HepG2 (cell line): ENCODE results near the gene ZCCHC4. TPM values are rescaled to one million over a fixed set of nuclear protein-coding genes. Genes with fewer than 3 reads are reported as not detected.

Experiments used
- ETV5 ChIP-seq: IDR thresholded peaks from 2 replicates; pipeline ENCODE4 v1.6.1; 2018; ENCODE audit warnings: missing biosample characterization, missing genetic modification reagents, inconsistent platforms, borderline replicate concordance
- FOXO1 ChIP-seq: sonication (generic); formaldehyde crosslinking; IDR thresholded peaks from 2 replicates; pipeline ENCODE4 v1.4.0; 2020; ENCODE audit warnings: missing genetic modification reagents
- GATAD2A ChIP-seq: IDR thresholded peaks from 2 replicates; pipeline ENCODE4 v1.6.1; 2016
- HNF4A ChIP-seq: sonication (generic); formaldehyde crosslinking; IDR thresholded peaks from 2 replicates; pipeline ENCODE4 v1.4.0; 2020; ENCODE audit warnings: missing genetic modification reagents
- IKZF4 ChIP-seq: sonication (generic); formaldehyde crosslinking; IDR thresholded peaks from 2 replicates; pipeline ENCODE4 v1.5.1; 2020; ENCODE audit warnings: borderline replicate concordance, mild to moderate bottlenecking, low read depth, missing genetic modification reagents; ENCODE audit errors: not compliant biosample characterization
- PHF20 ChIP-seq: sonication (generic); formaldehyde crosslinking; IDR thresholded peaks from 2 replicates; pipeline ENCODE4 v1.5.0; 2020; ENCODE audit warnings: mild to moderate bottlenecking, missing genetic modification reagents
- PLRG1 ChIP-seq: fragments of 450-650 bp; conservative IDR thresholded peaks from 2 replicates; pipeline ENCODE4 v1.6.1; 2016
- POGZ ChIP-seq: sonication (generic); formaldehyde crosslinking; IDR thresholded peaks from 2 replicates; pipeline ENCODE4 v1.4.0; 2020; ENCODE audit warnings: mild to moderate bottlenecking, missing genetic modification reagents
- SNRNP70 ChIP-seq: fragments of 200-400 bp; formaldehyde crosslinking; IDR thresholded peaks from 2 replicates; pipeline ENCODE4 v1.6.1; 2017; ENCODE audit warnings: mild to moderate bottlenecking, low read depth, low read length, moderate library complexity
- SOX5 ChIP-seq: IDR thresholded peaks from 2 replicates; pipeline ENCODE4 v1.6.1; 2016; ENCODE audit warnings: borderline replicate concordance
- TAF1 ChIP-seq: sonication (generic); formaldehyde crosslinking; IDR thresholded peaks from 2 replicates; pipeline ENCODE4 v1.4.0; 2020; ENCODE audit warnings: missing genetic modification reagents
- TARDBP ChIP-seq: sonication (generic); formaldehyde crosslinking; IDR thresholded peaks from 2 replicates; pipeline ENCODE4 v1.8.0; 2022; ENCODE audit warnings: mild to moderate bottlenecking, missing genetic modification reagents
- TCF7L2 ChIP-seq: IDR thresholded peaks from 2 replicates; pipeline ENCODE4 v1.6.1; 2011; ENCODE audit warnings: mild to moderate bottlenecking, low read depth, low read length, moderate library complexity
- ZNF292 ChIP-seq: sonication (generic); formaldehyde crosslinking; IDR thresholded peaks from 2 replicates; pipeline ENCODE4 v1.8.1; 2022; ENCODE audit warnings: mild to moderate bottlenecking, low read depth, missing genetic modification reagents, borderline replicate concordance
- ZNF337 ChIP-seq: sonication (generic); formaldehyde crosslinking; IDR thresholded peaks from 2 replicates; pipeline ENCODE4 v1.5.1; 2020; ENCODE audit warnings: missing genetic modification reagents, low read depth, mild to moderate bottlenecking, borderline replicate concordance
- ZNF33A ChIP-seq: sonication (generic); formaldehyde crosslinking; IDR thresholded peaks from 2 replicates; pipeline ENCODE4 v1.5.1; 2020; ENCODE audit warnings: missing genetic modification reagents, mild to moderate bottlenecking, moderate library complexity, borderline replicate concordance
- ZNF430 ChIP-seq: sonication (generic); formaldehyde crosslinking; IDR thresholded peaks from 2 replicates; pipeline ENCODE4 v1.9.0; 2021; ENCODE audit warnings: mild to moderate bottlenecking, missing genetic modification reagents
- ZNF576 ChIP-seq: sonication (generic); formaldehyde crosslinking; IDR thresholded peaks from 2 replicates; pipeline ENCODE4 v1.4.0; 2020; ENCODE audit warnings: mild to moderate bottlenecking, missing genetic modification reagents
- ZNF839 ChIP-seq: sonication (generic); formaldehyde crosslinking; IDR thresholded peaks from 2 replicates; pipeline ENCODE4 v1.4.0; 2020; ENCODE audit warnings: missing genetic modification reagents, mild to moderate bottlenecking, borderline replicate concordance
- ZNF850 ChIP-seq: sonication (generic); formaldehyde crosslinking; conservative IDR thresholded peaks from 2 replicates; pipeline ENCODE4 v1.9.0; 2021; ENCODE audit warnings: mild to moderate bottlenecking, missing genetic modification reagents
- polyA plus RNA-seq, 8 experiments: library from polyadenylated mRNA; depleted of rRNA in 3 of 8; stranded (reverse) in 7 of 8; unstranded in 1 of 8; fragments of >200 nt; fragmentation: Illumina TruSeq in 4 of 8; extraction: Trizol in 4 of 8; gene quantifications; 2 replicates each; pipeline versions ENCODE4 v1.2.1 to v1.2.3, GENCODE V29; 2011 to 2016; ENCODE audit warnings: low read depth in 4 of 8, missing spikeins in 1 of 8, mixed read lengths in 1 of 8; ENCODE audit not compliant: insufficient read depth in 1 of 8
- total RNA-seq, 5 experiments: library from RNA; depleted of rRNA; stranded (reverse); fragments of >200 nt; fragmentation: Illumina TruSeq; extraction: Trizol; gene quantifications; 2 replicates each; pipeline ENCODE4 v1.2.3, GENCODE V29; 2016; ENCODE audit warnings: low read depth in 1 of 5
- TF ChIP-seq, protein P1 (sequence below): sonication (generic); formaldehyde crosslinking; IDR thresholded peaks from 2 replicates; pipeline ENCODE4 v1.5.1; 2020; ENCODE audit warnings: missing genetic modification reagents, mild to moderate bottlenecking, borderline replicate concordance
- TF ChIP-seq, protein P2 (sequence below): sonication (generic); formaldehyde crosslinking; IDR thresholded peaks from 2 replicates; pipeline ENCODE4 v1.8.1; 2023; ENCODE audit warnings: mild to moderate bottlenecking, moderate library complexity, missing genetic modification reagents
- TF ChIP-seq, protein P3 (sequence below): sonication (generic); formaldehyde crosslinking; IDR thresholded peaks from 2 replicates; pipeline ENCODE4 v1.5.0; 2020; ENCODE audit warnings: mild to moderate bottlenecking, missing genetic modification reagents
- TF ChIP-seq, protein P4 (sequence below): sonication (generic); formaldehyde crosslinking; IDR thresholded peaks from 2 replicates; pipeline ENCODE4 v1.4.0; 2020; ENCODE audit warnings: mild to moderate bottlenecking, missing genetic modification reagents

The ZCCHC4 gene
- total and polyA plus RNA-seq, 2 of the 13 experiments (the other 11 are each of a cell fraction or from before 2014, with no cell fraction given): 13.2 to 15.0 TPM

GRCh38 chr4:25312496-25313200 is at the start of gene ZCCHC4 (continued):
- TF ChIP-seq HNF4A (CRISPR knock-in tag) (peak; percentile 54), SNRNP70 (no peak), GATAD2A (CRISPR knock-in tag) (peak; percentile 84), TARDBP (CRISPR knock-in tag) (peak; percentile 93), ZNF337 (CRISPR knock-in tag) (peak; percentile 84; the same call in 1 of the 2 replicates), ZNF430 (CRISPR knock-in tag) (peak; percentile 81; the same call in 1 of the 2 replicates), PLRG1 (no peak), IKZF4 (CRISPR knock-in tag) (peak; percentile 58), ZNF850 (CRISPR knock-in tag) (no peak), ZNF839 (CRISPR knock-in tag) (peak; percentile 90; the same call in 1 of the 2 replicates), PHF20 (CRISPR knock-in tag) (peak; percentile 97), ETV5 (CRISPR knock-in tag) (peak; percentile 63; the same call in 1 of the 2 replicates), TCF7L2 (no peak), POGZ (CRISPR knock-in tag) (peak; percentile 99), SOX5 (CRISPR knock-in tag) (peak; percentile 51; the same call in 1 of the 2 replicates), FOXO1 (no peak; the same call in 1 of the 2 replicates), ZNF292 (CRISPR knock-in tag) (no peak), TAF1 (CRISPR knock-in tag) (peak; percentile 93), ZNF576 (CRISPR knock-in tag) (0 out of 2 replicates have a peak, but pooled peaks have one; percentile 44), ZNF33A (CRISPR knock-in tag) (peak; percentile 60; the same call in 1 of the 2 replicates)
- TF ChIP-seq, protein P1, sequence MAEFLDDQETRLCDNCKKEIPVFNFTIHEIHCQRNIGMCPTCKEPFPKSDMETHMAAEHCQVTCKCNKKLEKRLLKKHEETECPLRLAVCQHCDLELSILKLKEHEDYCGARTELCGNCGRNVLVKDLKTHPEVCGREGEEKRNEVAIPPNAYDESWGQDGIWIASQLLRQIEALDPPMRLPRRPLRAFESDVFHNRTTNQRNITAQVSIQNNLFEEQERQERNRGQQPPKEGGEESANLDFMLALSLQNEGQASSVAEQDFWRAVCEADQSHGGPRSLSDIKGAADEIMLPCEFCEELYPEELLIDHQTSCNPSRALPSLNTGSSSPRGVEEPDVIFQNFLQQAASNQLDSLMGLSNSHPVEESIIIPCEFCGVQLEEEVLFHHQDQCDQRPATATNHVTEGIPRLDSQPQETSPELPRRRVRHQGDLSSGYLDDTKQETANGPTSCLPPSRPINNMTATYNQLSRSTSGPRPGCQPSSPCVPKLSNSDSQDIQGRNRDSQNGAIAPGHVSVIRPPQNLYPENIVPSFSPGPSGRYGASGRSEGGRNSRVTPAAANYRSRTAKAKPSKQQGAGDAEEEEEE (CRISPR knock-in tag): no peak
- TF ChIP-seq, protein P2, sequence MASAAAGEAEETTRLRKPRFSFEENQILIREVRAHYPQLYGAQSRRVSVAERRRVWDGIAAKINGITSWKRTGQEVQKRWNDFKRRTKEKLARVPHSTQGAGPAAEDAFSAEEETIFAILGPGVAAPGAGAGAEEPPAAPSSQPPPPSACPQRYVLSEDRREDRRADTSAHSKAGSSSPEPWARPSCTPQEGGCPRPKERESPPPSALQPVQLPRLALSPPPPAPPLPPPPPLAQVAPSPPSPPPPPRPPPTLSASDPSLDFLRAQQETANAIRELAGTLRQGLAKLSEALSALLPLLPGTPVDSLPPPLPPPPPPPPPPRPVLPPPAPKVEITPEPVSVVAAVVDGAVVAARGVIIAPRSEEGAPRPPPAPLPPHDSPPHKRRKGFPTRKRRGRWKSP (CRISPR knock-in tag): peak; percentile 81
- TF ChIP-seq, protein P3, sequence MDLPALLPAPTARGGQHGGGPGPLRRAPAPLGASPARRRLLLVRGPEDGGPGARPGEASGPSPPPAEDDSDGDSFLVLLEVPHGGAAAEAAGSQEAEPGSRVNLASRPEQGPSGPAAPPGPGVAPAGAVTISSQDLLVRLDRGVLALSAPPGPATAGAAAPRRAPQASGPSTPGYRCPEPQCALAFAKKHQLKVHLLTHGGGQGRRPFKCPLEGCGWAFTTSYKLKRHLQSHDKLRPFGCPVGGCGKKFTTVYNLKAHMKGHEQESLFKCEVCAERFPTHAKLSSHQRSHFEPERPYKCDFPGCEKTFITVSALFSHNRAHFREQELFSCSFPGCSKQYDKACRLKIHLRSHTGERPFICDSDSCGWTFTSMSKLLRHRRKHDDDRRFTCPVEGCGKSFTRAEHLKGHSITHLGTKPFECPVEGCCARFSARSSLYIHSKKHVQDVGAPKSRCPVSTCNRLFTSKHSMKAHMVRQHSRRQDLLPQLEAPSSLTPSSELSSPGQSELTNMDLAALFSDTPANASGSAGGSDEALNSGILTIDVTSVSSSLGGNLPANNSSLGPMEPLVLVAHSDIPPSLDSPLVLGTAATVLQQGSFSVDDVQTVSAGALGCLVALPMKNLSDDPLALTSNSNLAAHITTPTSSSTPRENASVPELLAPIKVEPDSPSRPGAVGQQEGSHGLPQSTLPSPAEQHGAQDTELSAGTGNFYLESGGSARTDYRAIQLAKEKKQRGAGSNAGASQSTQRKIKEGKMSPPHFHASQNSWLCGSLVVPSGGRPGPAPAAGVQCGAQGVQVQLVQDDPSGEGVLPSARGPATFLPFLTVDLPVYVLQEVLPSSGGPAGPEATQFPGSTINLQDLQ (CRISPR knock-in tag): no peak
- TF ChIP-seq, protein P4, sequence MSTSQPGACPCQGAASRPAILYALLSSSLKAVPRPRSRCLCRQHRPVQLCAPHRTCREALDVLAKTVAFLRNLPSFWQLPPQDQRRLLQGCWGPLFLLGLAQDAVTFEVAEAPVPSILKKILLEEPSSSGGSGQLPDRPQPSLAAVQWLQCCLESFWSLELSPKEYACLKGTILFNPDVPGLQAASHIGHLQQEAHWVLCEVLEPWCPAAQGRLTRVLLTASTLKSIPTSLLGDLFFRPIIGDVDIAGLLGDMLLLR (CRISPR knock-in tag): peak; percentile 92; the same call in 1 of the 2 replicates
